ENCODE data around the gene HSD3B1. TPM values are rescaled to one million over a fixed set of nuclear protein-coding genes. Genes with fewer than 3 reads are reported as not detected.
"Not testable (repeated sequence)": the region's sequence is repeated elsewhere in the genome, so short reads cannot be mapped to it uniquely, and the experiment has no call there.

The HSD3B1 gene
- total RNA-seq, 2 donors from 2014 or later = not detected

- H3K4me3 Mint-ChIP-seq = no peak overlapping the region
- H3K27ac Mint-ChIP-seq = no peak overlapping the region
- no peak for ATAC-seq (replicated peaks in 1 of 2)
- H3K9me3 Mint-ChIP-seq = no peaks in the 10 kb centered on the region
- no peaks in the 10 kb centered on the region for H3K36me3 Mint-ChIP-seq (ENCODE audit: insufficient read depth in 2 of 2)
- DNase-seq = no peak
- H3K27me3 Mint-ChIP-seq (ENCODE audit: low read depth) = peaks cover 5% of the 10 kb centered on the region
- no peaks in the 10 kb centered on the region for H3K4me1 Mint-ChIP-seq (ENCODE audit: low read depth)
These were observed 9.2 kb downstream of the HSD3B1 start for GRCh38 chr1:119516247-119516646.

DNA sequence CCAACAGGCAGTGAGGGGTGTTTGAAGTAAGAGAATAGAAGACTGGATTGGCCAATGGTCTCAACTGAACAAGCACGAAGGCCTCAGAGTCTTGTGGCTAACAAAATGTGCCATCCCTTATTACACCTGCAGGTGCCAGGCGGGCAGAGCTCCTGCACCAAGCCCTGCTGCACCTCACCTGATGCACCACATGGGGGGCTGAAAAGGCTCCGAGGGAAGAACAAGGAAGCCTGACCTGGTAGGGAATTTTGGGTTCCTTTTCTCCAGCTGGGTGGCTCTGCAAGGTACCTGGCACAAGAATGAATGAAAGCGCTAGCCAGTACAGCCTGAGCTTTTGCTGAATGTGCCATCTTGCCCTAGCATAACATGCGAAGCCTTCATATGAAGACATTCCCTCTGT lies 9.7 kb downstream of the HSD3B1 start:
- H3K36me3 Mint-ChIP-seq (ENCODE audit: insufficient read depth in 2 of 2) = no peaks in the 10 kb centered on the region
- no peak overlapping the region for H3K27ac Mint-ChIP-seq
- peaks cover 5% of the 10 kb centered on the region for H3K27me3 Mint-ChIP-seq (ENCODE audit: low read depth)
- DNase-seq (no peak), ATAC-seq (replicated peaks in 1 of 2) (no peak)
- no peaks in the 10 kb centered on the region for H3K9me3 Mint-ChIP-seq
- H3K4me1 Mint-ChIP-seq (ENCODE audit: low read depth) = no peaks in the 10 kb centered on the region
- no peak overlapping the region for H3K4me3 Mint-ChIP-seq

- H3K4me1 Mint-ChIP-seq (ENCODE audit: low read depth); H3K9me3 Mint-ChIP-seq; H3K4me3 Mint-ChIP-seq; DNase-seq; H3K27me3 Mint-ChIP-seq (ENCODE audit: low read depth); ATAC-seq (replicated peaks in 1 of 2); H3K36me3 Mint-ChIP-seq (ENCODE audit: insufficient read depth in 2 of 2); H3K27ac Mint-ChIP-seq: not testable (repeated sequence)
These were observed 10.7 kb downstream of the HSD3B1 start for GRCh38 chr1:119517667-119518066.

GRCh38 chr1:119531606-119532323 lies 24.8 kb downstream of the HSD3B1 start:
- no peak for ATAC-seq (replicated peaks in 1 of 2)
- Mint-ChIP-seq H3K27me3 (ENCODE audit: low read depth) (no peaks in the 10 kb centered on the region), H3K4me1 (ENCODE audit: low read depth) (no peaks in the 10 kb centered on the region), H3K36me3 (ENCODE audit: insufficient read depth in 2 of 2) (no peaks in the 10 kb centered on the region), H3K4me3 (no peak overlapping the region), H3K27ac (no peak overlapping the region), H3K9me3 (peaks cover 1 to 4% of the 10 kb centered on the region in 2 donors)
- no peak for DNase-seq

- H3K9me3 Mint-ChIP-seq = peaks cover 1 to 4% of the 10 kb centered on the region in 2 donors
- no peaks in the 10 kb centered on the region for H3K27me3 Mint-ChIP-seq (ENCODE audit: low read depth)
- no peaks in the 10 kb centered on the region for H3K4me1 Mint-ChIP-seq (ENCODE audit: low read depth)
- no peak overlapping the region for H3K27ac Mint-ChIP-seq
- DNase-seq (no peak), ATAC-seq (replicated peaks in 1 of 2) (no peak)
- H3K4me3 Mint-ChIP-seq = no peak overlapping the region
- no peaks in the 10 kb centered on the region for H3K36me3 Mint-ChIP-seq (ENCODE audit: insufficient read depth in 2 of 2)
These were observed 25.4 kb downstream of the HSD3B1 start for GRCh38 chr1:119532324-119532910.

- Mint-ChIP-seq H3K27me3 (ENCODE audit: low read depth) (peaks cover 6% of the 10 kb centered on the region), H3K4me3 (no peak overlapping the region), H3K27ac (no peak overlapping the region), H3K4me1 (ENCODE audit: low read depth) (no peaks in the 10 kb centered on the region), H3K36me3 (ENCODE audit: insufficient read depth in 2 of 2) (no peaks in the 10 kb centered on the region), H3K9me3 (peaks cover 1 to 4% of the 10 kb centered on the region in 2 donors)
- ATAC-seq (replicated peaks in 1 of 2) = no peak
- DNase-seq = no peak
These were observed 28.4 kb downstream of the HSD3B1 start for GRCh38 chr1:119535381-119535780.

DNA sequence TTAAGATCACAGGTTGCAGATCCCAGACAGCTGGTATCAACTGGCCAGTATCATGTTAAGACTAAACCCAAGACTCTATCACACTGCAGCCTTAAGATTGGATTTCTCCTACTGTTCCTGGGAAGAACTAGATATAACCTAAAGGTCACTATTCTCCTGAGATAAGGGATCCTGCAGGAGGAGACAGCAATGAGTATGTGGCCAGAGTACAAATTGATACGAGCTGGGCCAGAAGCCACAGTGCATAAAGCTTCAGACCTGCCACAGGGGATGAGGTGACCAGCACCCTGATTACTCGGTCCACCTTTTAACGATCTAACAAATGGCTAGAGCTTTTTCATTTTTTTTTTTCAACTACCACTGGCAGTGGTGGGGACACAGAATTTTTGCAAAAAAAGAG lies 31.0 kb downstream of the HSD3B1 start:
- Mint-ChIP-seq H3K4me3 (no peak overlapping the region), H3K9me3 (no peaks in the 10 kb centered on the region)

GRCh38 chr1:119539636-119540035 lies 32.6 kb downstream of the HSD3B1 start:
- Mint-ChIP-seq H3K9me3 (no peaks in the 10 kb centered on the region), H3K27ac (no peak overlapping the region), H3K4me3 (no peak overlapping the region), H3K36me3 (ENCODE audit: insufficient read depth in 2 of 2) (no peaks in the 10 kb centered on the region), H3K27me3 (ENCODE audit: low read depth) (peaks cover 18% of the 10 kb centered on the region), H3K4me1 (ENCODE audit: low read depth) (no peaks in the 10 kb centered on the region)
- no peak for ATAC-seq (replicated peaks in 1 of 2)
- no peak for DNase-seq

More for the DNA sequence above, 31.0 kb downstream of the HSD3B1 start:
- no peak for DNase-seq
- Mint-ChIP-seq H3K27ac (no peak overlapping the region), H3K4me1 (ENCODE audit: low read depth) (no peaks in the 10 kb centered on the region), H3K27me3 (ENCODE audit: low read depth) (peaks cover 13% of the 10 kb centered on the region), H3K36me3 (ENCODE audit: insufficient read depth in 2 of 2) (no peaks in the 10 kb centered on the region)
- no peak for ATAC-seq (replicated peaks in 1 of 2)

DNA sequence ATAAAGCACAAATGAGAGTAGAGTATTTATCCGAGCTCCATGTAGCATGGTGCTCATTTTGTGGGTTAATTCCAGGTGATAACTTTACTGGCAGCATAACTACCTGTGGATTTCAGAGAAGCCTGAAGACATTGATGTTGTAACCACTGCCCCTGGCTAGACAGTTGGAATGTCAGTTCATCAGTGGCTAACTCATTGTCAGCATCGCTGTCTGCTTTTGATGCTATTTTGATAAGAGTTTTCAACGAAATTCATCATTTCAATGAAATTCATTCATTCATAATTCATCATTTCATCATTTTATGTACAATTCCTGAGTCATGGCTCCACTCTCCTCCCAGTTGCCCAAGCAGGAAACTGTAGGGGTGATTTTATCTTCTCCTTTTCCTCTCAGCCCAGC lies 34.4 kb downstream of the HSD3B1 start:
- Mint-ChIP-seq H3K9me3 (no peaks in the 10 kb centered on the region), H3K4me3 (no peak overlapping the region), H3K4me1 (ENCODE audit: low read depth) (no peaks in the 10 kb centered on the region), H3K27me3 (ENCODE audit: low read depth) (peaks cover 18% of the 10 kb centered on the region), H3K27ac (no peak overlapping the region), H3K36me3 (ENCODE audit: insufficient read depth in 2 of 2) (no peaks in the 10 kb centered on the region)
- ATAC-seq (replicated peaks in 1 of 2) (no peak), DNase-seq (no peak)

GRCh38 chr1:119542492-119542946 lies 35.5 kb downstream of the HSD3B1 start:
- H3K27ac Mint-ChIP-seq = no peak overlapping the region
- H3K4me1 Mint-ChIP-seq (ENCODE audit: low read depth) = no peaks in the 10 kb centered on the region
- H3K36me3 Mint-ChIP-seq (ENCODE audit: insufficient read depth in 2 of 2) = no peaks in the 10 kb centered on the region
- DNase-seq (no peak), ATAC-seq (replicated peaks in 1 of 2) (no peak)
- H3K4me3 Mint-ChIP-seq = no peak overlapping the region
- no peaks in the 10 kb centered on the region for H3K9me3 Mint-ChIP-seq
- H3K27me3 Mint-ChIP-seq (ENCODE audit: low read depth) = peaks cover 18% of the 10 kb centered on the region

GRCh38 chr1:119544165-119544762 lies 37.3 kb downstream of the HSD3B1 start:
- Mint-ChIP-seq H3K27ac (no peak overlapping the region), H3K4me1 (ENCODE audit: low read depth) (no peaks in the 10 kb centered on the region), H3K36me3 (ENCODE audit: insufficient read depth in 2 of 2) (no peaks in the 10 kb centered on the region), H3K9me3 (no peaks in the 10 kb centered on the region), H3K27me3 (ENCODE audit: low read depth) (peaks cover 12% of the 10 kb centered on the region), H3K4me3 (no peak overlapping the region)
- DNase-seq (no peak), ATAC-seq (replicated peaks in 1 of 2) (no peak)

DNA sequence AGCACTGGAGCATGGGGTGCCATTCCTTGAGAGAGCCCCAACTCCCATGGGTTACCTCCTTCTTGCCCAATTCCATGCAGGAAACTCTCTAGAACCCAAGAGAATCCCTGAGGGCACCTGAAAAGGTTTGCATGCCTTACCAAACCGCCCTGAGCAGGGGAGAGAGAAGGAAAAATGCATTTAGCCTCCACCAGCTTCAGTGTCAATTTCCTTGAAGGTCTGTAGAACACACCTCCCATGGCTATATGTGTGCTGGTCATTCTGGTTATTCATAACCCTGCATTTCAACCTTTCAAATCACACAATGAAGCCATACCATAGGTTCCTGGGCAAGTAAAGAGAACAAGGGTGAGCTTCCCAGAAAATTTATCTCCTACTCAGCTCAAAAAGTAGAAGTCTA lies 39.6 kb downstream of the HSD3B1 start:
- peaks cover 12% of the 10 kb centered on the region for H3K27me3 Mint-ChIP-seq (ENCODE audit: low read depth)
- ATAC-seq (replicated peaks in 1 of 2) = no peak
- no peak overlapping the region for H3K27ac Mint-ChIP-seq
- no peak for DNase-seq
- no peaks in the 10 kb centered on the region for H3K4me1 Mint-ChIP-seq (ENCODE audit: low read depth)
- H3K4me3 Mint-ChIP-seq = no peak overlapping the region
- no peaks in the 10 kb centered on the region for H3K36me3 Mint-ChIP-seq (ENCODE audit: insufficient read depth in 2 of 2)
- H3K9me3 Mint-ChIP-seq = no peaks in the 10 kb centered on the region

DNA sequence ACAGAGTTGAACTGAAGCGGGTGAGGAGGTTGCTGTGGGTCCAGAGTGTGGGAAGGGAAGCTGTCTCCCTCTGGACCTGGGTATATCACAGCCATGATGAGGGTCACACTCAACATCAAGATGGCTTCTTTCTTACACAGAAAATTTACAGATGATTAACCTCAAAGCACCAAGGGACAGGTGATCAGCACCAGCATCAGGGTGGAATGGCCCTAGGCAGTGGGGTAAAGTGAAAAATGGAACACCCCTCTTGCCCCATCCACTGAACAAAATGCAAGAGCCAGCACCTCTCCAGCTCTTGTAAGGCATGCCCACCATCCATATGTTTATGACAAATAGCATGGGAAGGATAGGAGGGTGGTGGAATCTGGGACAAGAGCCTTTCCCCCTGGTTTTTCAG lies 40.3 kb downstream of the HSD3B1 start:
- peaks cover 10% of the 10 kb centered on the region for H3K27me3 Mint-ChIP-seq (ENCODE audit: low read depth)
- ATAC-seq (replicated peaks in 1 of 2) (no peak), DNase-seq (no peak)
- no peaks in the 10 kb centered on the region for H3K9me3 Mint-ChIP-seq
- H3K27ac Mint-ChIP-seq = no peak overlapping the region
- no peaks in the 10 kb centered on the region for H3K36me3 Mint-ChIP-seq (ENCODE audit: insufficient read depth in 2 of 2)
- H3K4me3 Mint-ChIP-seq = no peak overlapping the region
- no peaks in the 10 kb centered on the region for H3K4me1 Mint-ChIP-seq (ENCODE audit: low read depth)
